GM18873 (cell line): ENCODE measurements around the gene ZDHHC1.
"Not testable (repeated sequence)": the region's sequence is repeated elsewhere in the genome, so short reads cannot be mapped to it uniquely, and the experiment has no call there.

ENCODE experiments used
- ATAC-seq: cut with Tn5 transposase; IDR thresholded peaks from one replicate; pipeline ENCODE4 v1.9.1; 2021; ENCODE audit warnings: mild to moderate bottlenecking, moderate library complexity, moderate number of reproducible peaks; ENCODE audit not compliant: unreplicated experiment, low FRiP score

Gene ZDHHC1

DNA sequence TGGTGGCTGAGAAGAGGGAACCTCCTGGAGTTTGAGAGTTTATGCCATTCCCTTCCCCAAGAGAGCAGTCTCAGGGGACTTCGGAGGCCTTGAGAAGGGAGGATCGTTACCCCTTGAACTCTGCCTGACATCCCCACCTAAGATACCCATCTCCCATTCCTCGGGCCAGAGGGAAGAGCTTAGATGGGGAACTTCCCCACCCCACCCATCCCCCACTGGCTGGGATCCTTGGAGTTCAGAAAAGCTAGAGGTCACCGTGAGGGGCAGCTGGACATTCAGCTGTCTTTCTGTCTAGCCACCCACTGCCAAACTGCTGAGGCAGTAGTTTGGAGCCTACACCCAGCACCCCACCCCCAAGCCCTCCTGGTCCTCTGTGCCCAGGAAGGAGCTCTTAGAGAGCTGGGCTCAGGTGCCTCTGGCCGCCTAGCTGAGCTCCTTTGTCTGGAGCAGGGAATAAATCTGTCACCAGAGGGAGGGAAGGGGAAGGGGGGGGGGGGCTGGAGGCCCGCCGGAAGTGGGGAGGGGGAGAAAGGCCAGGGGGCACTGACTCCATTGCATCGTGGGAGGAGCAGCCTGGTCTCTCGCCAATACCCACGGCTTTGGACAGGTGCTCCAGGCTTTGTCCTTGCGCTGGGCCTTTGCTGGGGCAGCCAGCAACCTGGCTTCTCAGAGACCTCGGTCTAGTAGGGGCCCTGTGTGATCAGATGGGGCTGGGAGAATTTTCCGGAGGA lies 15.7 kb upstream of the ZDHHC1 start:
- no peak for ATAC-seq

DNA sequence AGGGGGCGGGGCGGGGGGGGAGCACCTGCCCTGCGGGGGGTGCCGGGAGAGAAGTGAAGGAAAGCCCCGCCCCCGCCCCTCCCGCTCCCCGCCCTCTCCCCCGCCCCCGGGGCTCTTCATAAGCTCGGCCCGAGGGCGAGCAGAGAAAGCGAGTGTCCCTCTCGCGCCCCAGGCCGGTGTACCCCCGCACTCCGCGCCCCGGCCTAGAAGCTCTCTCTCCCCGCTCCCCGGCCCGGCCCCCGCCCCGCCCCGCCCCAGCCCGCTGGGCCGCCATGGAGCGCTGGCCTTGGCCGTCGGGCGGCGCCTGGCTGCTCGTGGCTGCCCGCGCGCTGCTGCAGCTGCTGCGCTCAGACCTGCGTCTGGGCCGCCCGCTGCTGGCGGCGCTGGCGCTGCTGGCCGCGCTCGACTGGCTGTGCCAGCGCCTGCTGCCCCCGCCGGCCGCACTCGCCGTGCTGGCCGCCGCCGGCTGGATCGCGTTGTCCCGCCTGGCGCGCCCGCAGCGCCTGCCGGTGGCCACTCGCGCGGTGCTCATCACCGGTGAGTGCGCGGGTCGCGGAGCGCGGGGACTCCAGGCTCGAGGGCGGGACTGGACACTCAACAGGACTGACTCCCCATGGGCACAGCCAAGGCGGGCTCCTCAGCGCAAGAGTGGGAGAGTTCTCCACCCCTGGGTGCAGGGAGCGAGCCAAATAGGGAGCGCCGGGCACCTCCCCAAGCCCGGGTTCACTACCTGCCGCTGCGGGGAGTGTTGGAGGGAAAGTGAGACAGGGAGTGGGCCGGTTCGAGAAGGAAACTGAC lies 14.9 kb upstream of the ZDHHC1 start, which contains the start of gene HSD11B2:
Gene HSD11B2, plus strand, starts transcription at position 145 of the 798 bp plus-strand sequence. Its CDS starts 128 bp downstream, at position 273.
- no peak for ATAC-seq

DNA sequence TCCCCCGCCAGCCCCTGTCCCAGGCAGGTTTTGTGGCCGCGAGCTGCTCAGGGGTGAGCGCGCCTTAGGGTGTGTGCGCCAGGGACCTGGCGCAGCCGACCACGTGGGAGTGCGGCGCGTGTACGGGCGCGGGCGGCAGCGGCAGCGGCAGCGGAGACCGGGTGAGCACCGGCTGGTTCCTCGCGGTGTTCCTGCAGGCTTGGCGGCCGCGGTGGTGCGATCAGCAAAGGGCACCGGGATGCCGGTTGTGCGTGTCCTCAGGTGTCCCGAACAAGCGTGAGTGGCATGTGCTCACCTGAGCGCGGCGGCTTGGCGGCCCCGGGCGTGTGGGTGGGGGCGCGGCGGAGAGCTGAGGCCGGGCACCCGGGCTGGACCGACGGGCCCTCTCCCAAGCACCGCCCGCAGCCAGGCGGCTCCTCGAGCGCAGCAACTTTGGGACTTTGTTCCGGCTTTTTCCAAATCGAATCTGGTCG lies 14.3 kb upstream of the ZDHHC1 start:
- no peak for ATAC-seq

DNA sequence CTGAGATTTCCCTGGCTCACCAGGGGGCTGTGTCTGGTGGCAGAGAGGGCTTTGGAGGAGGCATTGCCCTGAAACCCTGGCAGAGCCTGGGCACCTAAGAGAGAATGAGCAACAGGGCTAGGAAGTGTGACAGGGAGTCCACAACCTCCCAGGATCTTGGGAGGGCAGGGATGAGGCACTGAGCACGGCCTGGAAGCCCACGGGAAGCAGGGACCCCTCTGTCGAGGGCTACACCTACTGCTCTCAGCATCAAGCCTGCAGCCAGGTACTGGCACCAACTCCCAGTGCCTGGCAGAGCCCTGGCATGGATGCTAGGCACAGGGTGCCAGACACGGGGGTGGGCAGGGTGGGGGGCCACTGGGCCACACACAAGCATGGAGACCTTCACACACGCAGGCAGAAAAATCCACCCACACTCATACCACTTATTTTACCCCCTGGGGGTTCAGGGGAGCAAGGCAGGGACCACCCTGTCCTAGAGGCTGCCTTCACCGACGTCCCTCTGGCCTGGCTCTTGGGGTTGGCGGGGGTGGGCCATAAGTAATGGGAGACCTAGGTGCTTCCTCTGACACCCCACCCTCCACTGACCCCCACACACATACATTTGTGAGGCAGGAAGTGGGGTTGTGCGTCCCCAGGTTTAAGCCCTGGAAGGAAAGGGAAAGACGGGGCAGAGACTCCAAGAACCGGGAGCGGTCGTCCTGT lies 13.7 kb upstream of the ZDHHC1 start:
- no peak for ATAC-seq

DNA sequence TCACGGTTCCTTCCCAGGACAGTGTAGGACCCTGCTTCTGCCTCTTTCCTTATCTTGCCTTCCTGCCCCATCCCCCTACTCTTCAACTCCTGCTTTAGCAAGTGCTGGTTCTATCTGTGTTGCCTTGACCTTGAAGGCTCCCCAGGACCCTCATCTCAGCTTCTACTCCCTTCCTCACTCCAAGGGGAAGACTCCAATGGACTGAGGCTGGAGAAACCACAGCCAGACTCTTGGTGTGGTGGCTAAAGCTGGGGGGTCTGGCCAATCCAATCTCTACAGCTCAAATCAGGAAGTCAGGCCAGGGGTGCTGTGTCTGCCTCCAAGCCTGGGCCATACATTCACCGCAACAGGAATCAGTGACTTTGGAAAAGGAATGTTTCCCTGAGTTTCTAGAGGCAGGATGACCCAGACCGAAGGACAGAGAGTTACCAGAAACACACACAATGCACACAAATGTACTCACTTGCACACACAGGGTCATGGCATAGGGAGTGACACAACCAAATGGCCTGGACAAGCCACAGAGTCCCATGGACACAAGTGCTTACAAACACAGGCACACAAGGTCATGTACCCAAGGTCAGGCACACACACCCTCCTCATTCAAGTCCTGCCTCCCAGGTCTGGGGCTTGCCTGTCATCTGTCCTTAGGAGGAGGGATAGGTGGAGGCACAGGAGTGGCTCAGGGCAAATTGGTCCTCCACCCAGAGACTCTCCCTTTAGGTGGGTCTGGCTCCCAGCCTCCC lies 12.9 kb upstream of the ZDHHC1 start:
- no peak for ATAC-seq

DNA sequence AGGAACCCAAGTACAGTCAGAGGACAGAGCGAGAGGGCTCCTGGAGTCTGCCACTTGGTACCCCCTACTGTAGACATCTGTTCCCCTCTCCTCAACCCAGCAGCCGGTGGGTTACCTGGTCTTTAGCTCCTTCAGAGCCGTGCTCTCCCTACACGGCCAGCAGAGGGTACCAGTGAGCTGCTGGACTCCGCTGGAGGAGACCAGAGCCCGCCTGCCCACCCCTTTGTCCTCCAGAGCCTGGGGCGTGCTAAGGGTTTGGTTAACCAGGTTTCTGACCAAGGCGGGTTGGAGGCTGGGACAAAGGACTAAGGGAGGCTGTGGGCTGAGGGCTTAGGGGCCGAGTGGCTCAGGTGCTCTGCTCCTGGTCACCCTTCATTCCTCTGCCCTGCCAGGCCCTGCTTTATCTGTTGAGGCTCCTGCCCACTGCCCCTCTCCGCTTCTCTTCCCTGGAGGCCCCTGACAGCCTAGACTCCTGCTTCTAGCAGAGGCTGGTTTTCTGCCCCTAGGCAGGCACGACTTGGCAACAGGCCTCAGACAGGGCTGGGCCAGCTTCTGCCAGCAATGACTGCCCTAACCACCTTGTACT lies 12.0 kb upstream of the ZDHHC1 start:
- no peak for ATAC-seq

DNA sequence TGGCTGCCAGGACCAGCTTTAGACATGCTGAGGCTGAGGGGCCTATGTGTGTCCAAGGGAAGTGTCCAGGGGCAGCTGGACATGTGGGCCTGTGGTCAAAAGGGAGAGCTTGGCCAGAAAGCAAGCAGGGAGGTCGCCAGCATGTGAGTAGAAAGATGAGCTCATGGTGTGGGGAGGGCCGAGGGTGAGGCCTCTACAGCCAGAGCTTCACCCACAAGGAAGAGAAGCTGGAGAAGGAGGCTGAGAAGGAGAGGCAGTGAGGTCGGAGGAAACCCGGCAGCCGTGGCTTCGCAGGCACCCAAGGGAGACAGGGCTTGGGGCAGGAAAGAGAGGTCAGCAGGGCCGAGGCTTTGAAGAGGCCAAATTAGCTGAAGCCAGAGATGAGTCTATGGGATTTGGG lies 10.7 kb upstream of the ZDHHC1 start:
- ATAC-seq: no peak

DNA sequence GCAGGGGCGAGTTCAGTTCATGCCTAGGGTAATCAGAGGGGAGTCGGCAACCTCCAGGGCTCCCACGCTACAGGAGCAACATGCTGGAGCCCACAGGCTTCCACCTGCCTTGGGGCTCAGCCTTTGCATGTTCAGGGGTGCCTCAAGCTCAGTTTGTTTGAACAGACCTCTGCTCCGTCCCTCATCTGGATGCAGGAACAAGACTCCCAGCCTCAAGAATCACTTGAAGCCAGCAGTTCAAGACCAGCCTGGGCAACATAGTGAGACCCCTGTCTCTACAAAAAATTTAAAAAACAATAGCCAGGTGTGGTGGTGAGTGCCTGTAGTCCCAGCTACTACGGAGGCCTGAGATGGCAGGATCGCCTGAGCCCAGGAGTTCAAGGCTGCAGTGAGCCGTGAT lies 9.7 kb upstream of the ZDHHC1 start:
- ATAC-seq: no peak

DNA sequence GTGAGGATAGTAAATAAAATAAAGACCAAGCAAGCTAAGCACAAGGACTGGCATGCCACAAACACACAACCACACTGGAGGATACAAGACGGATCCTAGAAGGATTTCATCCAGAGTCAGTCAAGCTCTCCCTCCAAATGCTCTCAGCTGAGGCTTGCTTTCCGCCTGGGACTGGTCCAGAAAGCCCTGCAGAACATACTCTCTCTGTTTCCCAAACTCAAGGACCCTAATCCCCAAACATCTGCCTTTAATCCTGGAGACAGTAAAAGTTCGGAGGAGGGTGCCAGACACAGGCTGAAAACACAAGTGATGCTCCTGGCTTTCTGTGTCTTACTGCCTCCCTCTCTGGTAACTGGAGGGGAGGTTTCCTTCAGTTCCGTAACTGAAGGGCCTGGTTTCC lies 9.3 kb upstream of the ZDHHC1 start:
- ATAC-seq: no peak

DNA sequence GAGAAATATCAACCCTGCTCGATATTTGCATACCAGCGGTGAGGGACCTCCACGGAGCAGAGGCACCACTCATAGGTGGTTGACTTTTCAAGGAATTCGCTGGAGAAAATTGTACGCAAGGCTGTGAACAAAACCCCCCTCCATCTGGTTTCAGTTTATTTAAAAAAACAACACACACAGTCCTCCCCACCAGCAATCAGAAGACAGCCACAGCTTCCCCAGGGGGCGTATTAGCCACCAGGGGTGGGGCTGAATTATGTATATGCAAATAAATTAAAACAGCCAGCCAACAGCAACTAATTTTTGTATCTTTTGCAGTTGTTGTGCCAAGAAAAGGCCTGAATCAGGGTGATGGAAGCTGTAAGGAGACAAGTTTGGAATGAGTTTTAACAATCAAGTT lies 8.8 kb upstream of the ZDHHC1 start:
- no peak for ATAC-seq

DNA sequence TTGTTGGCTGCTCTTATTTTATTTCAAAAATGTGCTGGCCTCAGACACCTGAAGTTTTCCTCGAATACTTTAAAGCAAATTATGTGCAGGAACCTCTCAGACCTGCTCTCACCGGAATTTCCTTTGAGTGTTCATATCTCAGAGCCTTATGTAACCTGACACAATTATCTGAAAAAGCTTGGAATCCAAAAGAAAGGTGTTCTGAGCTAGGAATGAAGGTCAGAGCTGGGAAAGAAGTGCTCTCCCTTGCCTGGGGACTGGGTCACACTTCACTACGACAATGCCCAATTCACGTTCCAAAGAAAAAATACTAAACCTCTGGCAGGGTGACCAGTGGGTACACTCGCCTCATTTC lies 8.0 kb upstream of the ZDHHC1 start:
- no peak for ATAC-seq

DNA sequence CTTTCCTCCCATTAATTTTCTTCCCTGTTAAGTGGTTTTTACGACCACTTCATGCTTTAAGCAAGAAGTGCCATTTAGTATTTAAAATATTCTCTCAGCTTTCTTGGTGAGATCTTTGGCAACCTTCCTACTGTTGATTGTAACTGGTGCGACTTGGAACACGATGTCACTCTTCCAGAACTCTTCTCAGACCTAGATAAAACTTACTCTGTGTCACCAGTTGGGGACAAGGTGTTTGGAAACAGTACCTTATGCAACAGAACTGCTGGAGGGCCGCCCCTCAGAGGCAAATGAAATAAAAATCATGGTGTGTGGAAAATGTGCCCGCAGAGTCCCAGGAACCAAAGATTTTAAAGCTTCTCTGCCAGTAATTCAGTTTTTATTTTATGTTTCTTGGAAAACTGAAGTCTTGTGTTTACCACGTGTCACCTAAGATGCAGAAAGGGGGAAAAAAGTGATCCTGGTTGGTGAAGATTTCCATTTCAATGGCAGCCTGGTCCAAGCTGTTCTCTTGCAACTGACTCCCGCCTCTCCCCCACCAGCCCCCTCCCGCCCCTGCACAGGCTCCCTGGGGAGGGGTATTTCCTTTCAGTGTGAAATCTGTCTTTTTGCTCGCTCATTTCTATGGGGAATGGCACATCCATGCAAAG lies 7.5 kb upstream of the ZDHHC1 start:
- no peak for ATAC-seq

DNA sequence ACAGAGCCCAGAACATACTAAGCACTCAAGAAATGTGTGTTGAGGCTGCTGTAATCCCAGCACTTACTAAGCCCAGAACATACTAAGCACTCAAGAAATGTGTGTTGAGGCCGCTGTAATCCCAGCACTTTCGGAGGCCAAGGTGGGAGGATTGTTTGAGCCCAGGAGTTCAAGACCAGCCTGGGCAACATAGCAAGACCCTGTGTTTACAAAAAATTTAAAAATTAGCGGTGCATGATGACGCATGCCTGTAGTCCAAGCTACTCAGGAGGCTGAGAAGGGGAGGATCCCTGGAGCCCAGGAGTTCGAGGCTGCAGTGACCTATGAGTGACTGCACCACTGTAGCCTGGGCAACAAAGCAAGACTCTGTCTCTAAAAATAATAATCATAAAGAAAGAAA lies 6.7 kb upstream of the ZDHHC1 start:
- ATAC-seq: no peak

DNA sequence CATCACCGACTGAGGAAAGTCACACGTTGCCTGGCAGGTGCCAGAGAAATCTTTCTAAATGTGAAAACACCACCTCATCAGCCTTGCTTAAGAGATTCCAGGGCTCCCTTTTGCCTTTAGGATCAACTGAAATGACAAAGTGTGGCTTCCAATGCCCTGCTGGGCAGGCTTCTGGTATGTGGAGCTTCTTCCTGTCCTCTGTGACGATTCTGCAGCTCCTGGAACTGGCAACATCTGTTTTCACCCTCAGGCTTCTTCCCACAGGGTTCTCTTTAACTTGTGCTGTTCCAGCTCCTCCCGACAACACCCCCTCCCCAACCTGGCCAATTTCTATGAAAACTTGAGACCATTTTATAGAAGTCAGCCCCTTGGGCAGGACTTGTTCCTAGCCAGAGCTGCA lies 4.8 kb upstream of the ZDHHC1 start:
- no peak for ATAC-seq

DNA sequence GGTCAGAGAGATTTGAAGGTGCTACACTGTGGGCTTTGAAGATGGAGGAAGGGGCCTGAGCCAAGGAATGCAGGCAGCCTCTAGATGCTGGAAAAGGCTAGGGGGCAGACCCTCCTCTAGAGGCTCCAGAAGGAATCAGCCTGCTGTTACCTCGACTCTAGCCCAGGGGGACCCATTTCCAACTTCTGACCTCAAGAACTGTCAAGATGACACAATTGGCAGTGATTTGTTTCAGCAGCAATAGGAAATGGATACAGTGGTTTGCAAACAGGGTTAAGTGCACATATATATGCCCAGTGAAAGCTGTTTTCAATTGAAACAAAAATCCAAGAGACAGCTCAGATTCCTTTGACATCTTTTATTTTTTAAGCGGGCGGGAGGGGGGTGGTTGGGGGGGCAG lies 3.7 kb upstream of the ZDHHC1 start:
- ATAC-seq: no peak

DNA sequence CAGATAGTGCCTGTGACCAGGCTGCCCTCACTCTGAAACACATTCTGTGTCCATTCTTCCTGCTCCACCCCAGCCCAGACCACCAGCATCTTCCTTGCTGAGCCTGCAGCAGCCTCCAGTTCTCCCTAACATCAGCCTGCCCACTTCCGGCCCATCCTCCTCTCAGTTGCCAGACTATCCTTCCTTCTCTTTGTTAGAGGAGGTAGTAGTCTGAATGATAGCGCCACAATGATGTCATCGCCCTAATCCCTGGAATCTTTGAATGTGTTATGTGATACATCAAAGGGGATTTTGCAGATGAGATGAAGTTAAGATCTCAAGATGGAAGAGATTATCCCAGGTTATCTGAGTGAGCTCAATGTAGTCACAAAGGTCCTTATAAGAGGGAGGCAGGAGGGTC lies 3.2 kb upstream of the ZDHHC1 start:
- ATAC-seq: no peak

DNA sequence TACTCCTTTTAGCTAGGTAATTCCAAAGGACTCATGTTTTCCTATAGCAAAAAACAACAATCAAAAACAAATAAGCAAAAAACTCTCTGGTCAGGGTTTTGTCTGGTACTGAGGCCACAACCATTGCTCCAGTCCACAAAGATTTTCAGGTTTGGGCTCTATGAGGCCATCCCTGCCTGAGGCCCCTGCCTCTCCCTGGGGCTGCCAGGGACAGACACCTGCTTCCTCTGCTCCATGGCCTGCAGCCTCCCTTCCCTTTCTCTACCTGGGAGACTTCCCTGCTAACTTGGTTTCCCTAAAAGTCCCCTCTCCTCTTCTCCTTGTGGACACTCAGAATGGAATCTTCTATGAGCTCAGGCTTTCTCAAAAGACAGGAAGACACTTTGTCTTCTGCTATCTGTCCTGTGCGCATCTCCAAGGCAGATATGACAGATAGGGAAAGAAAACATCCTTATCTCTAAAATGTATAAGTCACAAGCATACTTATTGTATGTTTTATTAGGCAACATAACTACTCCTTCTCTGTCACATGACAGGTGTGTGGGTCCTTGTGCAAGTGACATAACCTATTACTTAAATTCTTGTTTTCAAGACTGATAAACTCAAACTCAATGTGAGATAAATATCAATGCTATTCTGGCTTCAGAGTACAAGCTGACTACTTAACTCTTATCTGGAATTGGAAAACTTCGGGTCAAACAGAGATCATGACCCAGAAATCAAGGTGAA lies 1.2 kb upstream of the ZDHHC1 start:
- no peak for ATAC-seq

DNA sequence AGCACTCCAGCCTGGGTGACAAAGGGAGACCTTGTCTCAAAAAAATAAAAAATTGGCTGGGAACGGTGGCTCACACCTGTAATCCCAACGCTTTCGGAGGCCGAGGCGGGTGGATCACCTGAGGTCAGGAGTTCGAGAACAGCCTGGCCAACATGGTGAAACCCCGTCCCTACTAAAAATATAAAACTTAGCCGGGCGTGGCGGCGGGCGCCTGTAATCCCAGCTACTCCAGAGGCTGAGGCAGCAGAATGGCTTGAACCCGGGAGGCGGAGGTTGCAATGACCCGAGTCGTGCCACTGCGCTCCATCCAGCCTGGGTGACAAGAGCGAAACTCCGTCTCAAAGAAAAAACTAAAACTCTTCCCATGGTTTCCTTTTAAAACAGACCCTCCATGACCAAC lies 856 bp downstream of the ZDHHC1 start:
- ATAC-seq: not testable (repeated sequence)
